NCI-H2107 treated with DMSO at 0.1 percent for 48 hours (cell line): ENCODE measurements around the gene HMGXB3.

Source experiments
- DNase-seq: peaks from one replicate; lab custom pipeline; 2025; ENCODE audit not compliant: unreplicated experiment; lab: John Stamatoyannopoulos, UW

HMGXB3 gene

GRCh38 chr5:150000256-150000989 is at the start of gene HMGXB3, which contains the start of gene TIGD6:
Gene HMGXB3 (plus strand): TSS chr5:150000739. CDS start chr5:150004853, 4,114 bp downstream.
Gene TIGD6 (minus strand): TSS chr5:150000654. CDS start chr5:149996348, 4,306 bp downstream.
- peak; percentile 28 for DNase-seq

- DNase-seq: no peak
Measured at GRCh38 chr5:149951138-149951749, 49.3 kb upstream of the HMGXB3 start.

GRCh38 chr5:149953436-149954121 is 47.0 kb upstream of the HMGXB3 start:
- no peak for DNase-seq

GRCh38 chr5:149954798-149955197 is 45.7 kb upstream of the HMGXB3 start:
- no peak for DNase-seq

- no peak for DNase-seq
Measured at GRCh38 chr5:149956685-149957084, 43.9 kb upstream of the HMGXB3 start.

- no peak for DNase-seq
Measured at GRCh38 chr5:149957855-149958254, 42.7 kb upstream of the HMGXB3 start.

- no peak for DNase-seq
Measured at GRCh38 chr5:149959406-149960236, 40.9 kb upstream of the HMGXB3 start.

GRCh38 chr5:149960272-149961185 is 40.0 kb upstream of the HMGXB3 start, which contains the start of gene SLC26A2:
Gene SLC26A2 (plus strand): TSS chr5:149960758. CDS start chr5:149977653, 16,895 bp downstream.
- DNase-seq: peak; percentile 87

GRCh38 chr5:149961186-149961685 is 39.3 kb upstream of the HMGXB3 start:
- DNase-seq: no peak

- peak; percentile 1 for DNase-seq
Measured at GRCh38 chr5:149961957-149962409, 38.6 kb upstream of the HMGXB3 start.

- no peak for DNase-seq
Measured at GRCh38 chr5:149962601-149963300, 37.8 kb upstream of the HMGXB3 start.

GRCh38 chr5:149963729-149964128 is 36.8 kb upstream of the HMGXB3 start:
- DNase-seq: no peak

- no peak for DNase-seq
Measured at GRCh38 chr5:149966946-149967345, 33.6 kb upstream of the HMGXB3 start.

- no peak for DNase-seq
Measured at GRCh38 chr5:149969181-149969930, 31.2 kb upstream of the HMGXB3 start.

GRCh38 chr5:149975409-149975808 is 25.1 kb upstream of the HMGXB3 start:
- no peak for DNase-seq

GRCh38 chr5:149979896-149980295 is 20.6 kb upstream of the HMGXB3 start:
- no peak for DNase-seq

- no peak for DNase-seq
Measured at GRCh38 chr5:149981206-149981605, 19.3 kb upstream of the HMGXB3 start.

- DNase-seq: no peak
Measured at GRCh38 chr5:149982505-149982904, 18.0 kb upstream of the HMGXB3 start.
